Spleen (tissue), 7 donors: ENCODE results near the gene HTR2A.

Experiments
- POLR2A ChIP-seq, 3 donors: fragments of 450-650 bp; IDR thresholded peaks; one replicate each; pipeline ENCODE4 v1.5.1; 2017; ENCODE audit warnings: antibody characterized with exemption in 3 of 3, mild to moderate bottlenecking in 1 of 3
- POLR2AphosphoS5 ChIP-seq, 3 donors: sonication (generic); formaldehyde crosslinking; IDR thresholded peaks; one replicate each; pipeline ENCODE4 v1.5.1; 2017; ENCODE audit warnings: antibody characterized with exemption in 3 of 3
- TF ChIP-seq, protein P1 (sequence below), 11 experiments: fragments of 200-600 bp in 7 of 11; fragments of 450-650 bp in 4 of 11; sonication (generic) in 4 of 11; IDR thresholded peaks in 8 of 11; conservative IDR thresholded peaks in 3 of 11; 1 replicate in 7 of 11; 2 replicates in 4 of 11; pipeline versions ENCODE4 v1.4.0 to v1.8.0; 2016 to 2021; ENCODE audit warnings: antibody characterized with exemption in 11 of 11, inconsistent platforms in 4 of 11, mild to moderate bottlenecking in 1 of 11
- donor health status: DM: no; HTN: no; CAD: no; lungs with moderate emphysema.
- donor health status: DM: no; HTN: no; CAD: no.
- donor health status: DM: no; HTN: no; CAD: no.

DNA sequence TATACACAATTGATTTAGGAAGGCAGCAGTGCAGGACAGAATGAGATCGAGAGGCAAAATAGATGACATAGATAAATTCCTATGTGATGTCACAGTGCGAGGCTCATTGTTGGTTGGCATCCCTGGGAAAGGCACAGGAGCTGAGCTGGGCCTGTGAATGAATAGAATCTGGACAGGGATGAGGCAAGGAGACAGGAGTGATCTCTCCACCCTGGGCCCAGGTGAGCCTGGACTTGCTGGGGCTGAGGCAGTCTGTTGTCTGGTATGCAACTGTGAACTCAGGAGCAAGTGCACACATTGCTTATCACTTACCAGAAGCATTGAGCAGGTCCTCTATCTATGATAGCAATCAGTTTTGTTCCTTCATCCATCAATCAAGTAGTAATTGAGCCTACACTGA lies 51.7 kb downstream of the HTR2A start:
- TF ChIP-seq, protein P1, sequence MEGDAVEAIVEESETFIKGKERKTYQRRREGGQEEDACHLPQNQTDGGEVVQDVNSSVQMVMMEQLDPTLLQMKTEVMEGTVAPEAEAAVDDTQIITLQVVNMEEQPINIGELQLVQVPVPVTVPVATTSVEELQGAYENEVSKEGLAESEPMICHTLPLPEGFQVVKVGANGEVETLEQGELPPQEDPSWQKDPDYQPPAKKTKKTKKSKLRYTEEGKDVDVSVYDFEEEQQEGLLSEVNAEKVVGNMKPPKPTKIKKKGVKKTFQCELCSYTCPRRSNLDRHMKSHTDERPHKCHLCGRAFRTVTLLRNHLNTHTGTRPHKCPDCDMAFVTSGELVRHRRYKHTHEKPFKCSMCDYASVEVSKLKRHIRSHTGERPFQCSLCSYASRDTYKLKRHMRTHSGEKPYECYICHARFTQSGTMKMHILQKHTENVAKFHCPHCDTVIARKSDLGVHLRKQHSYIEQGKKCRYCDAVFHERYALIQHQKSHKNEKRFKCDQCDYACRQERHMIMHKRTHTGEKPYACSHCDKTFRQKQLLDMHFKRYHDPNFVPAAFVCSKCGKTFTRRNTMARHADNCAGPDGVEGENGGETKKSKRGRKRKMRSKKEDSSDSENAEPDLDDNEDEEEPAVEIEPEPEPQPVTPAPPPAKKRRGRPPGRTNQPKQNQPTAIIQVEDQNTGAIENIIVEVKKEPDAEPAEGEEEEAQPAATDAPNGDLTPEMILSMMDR (IDR thresholded peaks at IDR 0.05 in 8 of 11, conservative IDR thresholded peaks at IDR 0.05 in 3 of 11): no peak
- TF ChIP-seq POLR2AphosphoS5 (IDR thresholded peaks at IDR 0.05) (no peak), POLR2A (IDR thresholded peaks at IDR 0.05) (no peak)
